ENCODE data around the gene ITM2A. TPM values are rescaled to one million over a fixed set of nuclear protein-coding genes. Genes with fewer than 3 reads are reported as not detected.

Gene ITM2A
- total RNA-seq, 1 experiment from 2014 or later: 29.9 TPM

- H3K56ac ChIP-seq (ENCODE audit: insufficient read length, low read depth, low read length): no peak overlapping the region
- Mint-ChIP-seq H3K4me1 (no peaks in the 10 kb centered on the region), H3K36me3 (ENCODE audit: insufficient read depth in 1 of 3, low read depth in 3 of 3) (peaks cover 0 to 10% (median 2%) of the 10 kb centered on the region in 3 experiments; a peak in 4 of 7 replicates), H3K9me3 (peaks cover 69 to 73% of the 10 kb centered on the region in 2 experiments), H3K4me3 (no peak overlapping the region), H3K27ac (no peak overlapping the region), H3K27me3 (ENCODE audit: low read depth) (no peaks in the 10 kb centered on the region; the same call in 1 of the 2 replicates)
- no peak for DNase-seq
- H4K5ac ChIP-seq (ENCODE audit: insufficient read length, low read depth, low read length): no peak overlapping the region
- no peak overlapping the region for H3K4me2 ChIP-seq (ENCODE audit: insufficient read depth, insufficient read length, low read length)
- no CpG with 5 or more reads among the region's 3 CpGs for WGBS (ENCODE audit: extremely low coverage, insufficient read length, low lambda C conversion rate)
- H2BK20ac ChIP-seq (ENCODE audit: low read depth, low read length, poor library complexity, severe bottlenecking): no peak overlapping the region
- no peak overlapping the region for H3K23ac ChIP-seq (ENCODE audit: insufficient read length, low read depth, low read length)
- no peak for TF ChIP-seq CTCF (conservative IDR thresholded peaks at IDR 0.05)
- H3K27ac ChIP-seq (ENCODE audit: insufficient read length, low read depth, low read length): no peak overlapping the region
- no peaks in the 10 kb centered on the region for H4K20me1 ChIP-seq (ENCODE audit: control insufficient read depth, insufficient read depth, insufficient read length)
- H2BK5ac ChIP-seq (ENCODE audit: insufficient read length, low read length): no peak overlapping the region
- H3K79me2 ChIP-seq (ENCODE audit: insufficient read depth, low read length): no peaks in the 10 kb centered on the region
- H2AFZ ChIP-seq (ENCODE audit: low read length): no peak overlapping the region
- H2AK5ac ChIP-seq (ENCODE audit: insufficient read length, low read length): no peak overlapping the region
- H2BK12ac ChIP-seq (ENCODE audit: insufficient read length, low read depth, low read length): no peak overlapping the region
- H3K4me1 ChIP-seq (ENCODE audit: insufficient read depth, low read length): no peaks in the 10 kb centered on the region
- no peak overlapping the region for H3K18ac ChIP-seq (ENCODE audit: insufficient read length, low read depth, low read length)
- H3K27me3 ChIP-seq (ENCODE audit: insufficient read depth, low read length): no peaks in the 10 kb centered on the region
- H3K9me3 ChIP-seq (ENCODE audit: control insufficient read depth, low read depth, low read length): peaks cover 7% of the 10 kb centered on the region
- no peak overlapping the region for H3K4ac ChIP-seq (ENCODE audit: low read depth, low read length)
- H4K8ac ChIP-seq (replicated peaks; ENCODE audit: insufficient read length, low read depth, low read length): no peak overlapping the region
- no peak overlapping the region for H2BK120ac ChIP-seq (ENCODE audit: low read depth, low read length, poor library complexity, severe bottlenecking)
- no peaks in the 10 kb centered on the region for H3K23me2 ChIP-seq (ENCODE audit: insufficient read length, low read depth, low read length, poor library complexity, severe bottlenecking)
- H2BK15ac ChIP-seq (ENCODE audit: low read depth, low read length): no peak overlapping the region
- H4K91ac ChIP-seq (ENCODE audit: insufficient read length, low read depth, low read length): no peak overlapping the region
- no peaks in the 10 kb centered on the region for H3K79me1 ChIP-seq (ENCODE audit: insufficient read depth, low read depth, low read length, poor library complexity, severe bottlenecking)
- H3T11ph ChIP-seq (ENCODE audit: low read length): no peak overlapping the region
- H3K14ac ChIP-seq (ENCODE audit: insufficient read depth, low read length): no peak overlapping the region
- H3K9ac ChIP-seq (ENCODE audit: extremely low read depth, insufficient read length, low read length): no peak overlapping the region
These were observed 41.6 kb upstream of the ITM2A start for GRCh38 chrX:79408623-79409322.

All from H9 (cell line).